Measurements from ENCODE around the gene LYRM7.

DNA sequence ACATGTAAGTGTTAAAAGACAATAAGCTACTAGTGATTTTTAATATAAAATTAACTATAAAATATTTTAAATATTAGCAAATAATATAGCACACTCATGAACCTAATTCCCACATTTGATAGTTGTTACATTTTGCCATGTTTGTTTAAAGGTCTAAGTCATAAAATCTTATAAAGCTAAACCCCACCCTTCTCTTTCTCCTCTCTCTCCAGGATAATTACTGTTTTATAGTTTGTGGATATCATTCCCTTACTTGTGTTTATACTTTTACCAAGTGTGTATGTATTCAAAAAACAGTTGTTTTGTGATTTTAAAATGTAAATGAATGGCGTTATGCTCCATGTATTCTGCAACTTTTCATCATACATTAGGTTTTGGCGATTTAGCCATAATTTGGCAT, 34.2 kb downstream of the LYRM7 start:
- TF ChIP-seq, protein P1, sequence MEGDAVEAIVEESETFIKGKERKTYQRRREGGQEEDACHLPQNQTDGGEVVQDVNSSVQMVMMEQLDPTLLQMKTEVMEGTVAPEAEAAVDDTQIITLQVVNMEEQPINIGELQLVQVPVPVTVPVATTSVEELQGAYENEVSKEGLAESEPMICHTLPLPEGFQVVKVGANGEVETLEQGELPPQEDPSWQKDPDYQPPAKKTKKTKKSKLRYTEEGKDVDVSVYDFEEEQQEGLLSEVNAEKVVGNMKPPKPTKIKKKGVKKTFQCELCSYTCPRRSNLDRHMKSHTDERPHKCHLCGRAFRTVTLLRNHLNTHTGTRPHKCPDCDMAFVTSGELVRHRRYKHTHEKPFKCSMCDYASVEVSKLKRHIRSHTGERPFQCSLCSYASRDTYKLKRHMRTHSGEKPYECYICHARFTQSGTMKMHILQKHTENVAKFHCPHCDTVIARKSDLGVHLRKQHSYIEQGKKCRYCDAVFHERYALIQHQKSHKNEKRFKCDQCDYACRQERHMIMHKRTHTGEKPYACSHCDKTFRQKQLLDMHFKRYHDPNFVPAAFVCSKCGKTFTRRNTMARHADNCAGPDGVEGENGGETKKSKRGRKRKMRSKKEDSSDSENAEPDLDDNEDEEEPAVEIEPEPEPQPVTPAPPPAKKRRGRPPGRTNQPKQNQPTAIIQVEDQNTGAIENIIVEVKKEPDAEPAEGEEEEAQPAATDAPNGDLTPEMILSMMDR (IDR thresholded peaks at IDR 0.05) = no peak
- TF ChIP-seq POLR2AphosphoS5 (IDR thresholded peaks at IDR 0.05; ENCODE audit: insufficient read depth in 1 of 2, low read depth in 1 of 2) (no peak), POLR2A (IDR thresholded peaks at IDR 0.05) (no peak)
